GM18868 (cell line): ENCODE measurements around the gene SLC29A4.

Experiments used
- ATAC-seq: cut with Tn5 transposase; IDR thresholded peaks from one replicate; pipeline ENCODE4 v1.9.1; 2021; ENCODE audit warnings: mild to moderate bottlenecking, moderate library complexity; ENCODE audit not compliant: unreplicated experiment

SLC29A4 gene

GRCh38 chr7:5350600-5351385 lies 68.0 kb downstream of the SLC29A4 start:
- no peak for ATAC-seq

GRCh38 chr7:5351507-5352265 lies 68.9 kb downstream of the SLC29A4 start:
- ATAC-seq: no peak

DNA sequence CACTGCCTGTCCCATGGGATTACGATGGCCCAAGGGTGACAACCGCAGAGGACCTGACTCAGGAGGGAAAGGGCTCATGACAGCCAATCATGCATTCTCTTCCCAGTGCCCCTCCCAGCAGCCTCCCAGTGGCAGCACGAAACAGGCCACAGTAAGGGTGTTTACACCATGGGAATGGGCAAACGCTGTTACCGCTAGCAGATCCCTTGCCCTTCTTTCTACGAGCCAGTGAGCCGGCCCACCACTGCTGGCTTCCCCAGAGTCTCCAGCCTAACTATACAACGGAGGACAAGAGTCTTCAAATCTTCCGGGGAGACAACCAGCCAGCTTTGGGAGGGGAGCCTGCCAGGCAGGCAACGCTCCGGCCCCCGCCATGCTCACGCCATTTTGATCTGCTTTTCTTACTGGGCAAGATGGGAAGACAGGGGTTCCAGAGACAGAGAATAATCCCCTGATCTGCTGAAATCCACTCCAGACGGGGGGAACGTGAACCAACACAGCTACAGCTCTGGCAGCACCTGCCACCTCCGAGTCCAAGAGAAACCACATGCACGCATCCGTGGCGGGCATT lies 69.8 kb downstream of the SLC29A4 start:
- no peak for ATAC-seq

DNA sequence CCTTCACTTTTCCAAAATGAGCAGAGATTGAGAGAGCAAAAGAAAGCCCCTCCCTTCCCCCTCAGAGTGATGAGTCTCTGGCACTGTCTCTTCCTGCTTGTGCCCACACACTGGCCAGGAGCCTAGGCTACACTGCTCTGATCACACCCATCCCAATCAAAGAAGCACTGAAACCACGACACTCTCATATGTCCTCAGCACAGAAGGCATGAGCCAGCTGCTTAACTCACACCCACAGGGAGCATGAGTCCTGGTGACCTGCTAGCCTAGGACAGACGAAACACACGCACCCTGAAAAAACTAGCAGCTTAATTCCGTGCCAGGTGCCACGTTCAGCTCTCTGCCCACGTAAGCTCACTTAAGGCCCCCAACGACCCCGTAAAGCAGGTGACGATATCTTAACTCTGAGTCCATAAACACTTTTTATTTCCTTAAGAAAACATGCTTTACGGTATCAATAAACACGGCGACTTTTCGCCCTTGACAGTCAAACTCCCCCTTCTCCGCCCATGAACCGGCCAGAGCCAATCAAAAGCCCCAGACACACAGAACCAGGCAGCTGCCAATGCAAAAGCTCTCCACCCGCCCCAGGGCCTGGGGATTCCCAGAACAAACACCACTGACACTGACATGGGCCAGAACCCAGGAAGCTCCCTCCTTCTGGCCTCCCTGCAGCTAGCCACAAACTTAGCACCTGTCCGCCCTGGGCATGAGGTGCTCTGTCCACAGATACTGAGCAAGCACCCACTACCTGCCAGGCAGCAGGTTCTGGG lies 71.9 kb downstream of the SLC29A4 start:
- no peak for ATAC-seq
